Pancreas (tissue), 10 donors: ENCODE measurements around the gene CYGB. TPM values are rescaled to one million over a fixed set of nuclear protein-coding genes. Genes with fewer than 3 reads are reported as not detected.
"Not testable (repeated sequence)": the region's sequence is repeated elsewhere in the genome, so short reads cannot be mapped to it uniquely, and the experiment has no call there.

Experiments used
- ATAC-seq, 4 donors: fragments of 200-7000 bp; cut with Tn5 transposase; one replicate each; pipeline versions ENCODE4 v1.8.0 to v1.9.1; 2020; ENCODE audit warnings: mild to moderate bottlenecking in 4 of 4, moderate library complexity in 4 of 4
- DNase-seq, 6 donors: peaks; one replicate each; pipeline ENCODE4 v3.0.0-alpha.2; 2020
- FAIRE-seq: peaks from 2 replicates; lab custom pipeline; 2012; peaks lifted over from hg19 to GRCh38; lab: Jason Lieb, UNC
- H3K27ac ChIP-seq, 4 donors: fragments of 200-600 bp; sonication (generic); 1 replicate in 3 of 4; 2 replicates in 1 of 4; pipeline versions ENCODE4 v1.5.0 to v1.8.0; 2020
- H3K27me3 ChIP-seq, 4 donors: fragments of 200-600 bp; one replicate each; pipeline ENCODE4 v1.8.0; 2021
- H3K36me3 ChIP-seq, 3 donors: fragments of 200-600 bp; sonication (generic) in 1 of 3; one replicate each; pipeline versions ENCODE4 v1.5.0 to v1.8.0; 2020 to 2021
- H3K4me1 ChIP-seq, 3 donors: fragments of 200-600 bp; one replicate each; pipeline ENCODE4 v1.8.0; 2021
- H3K4me3 ChIP-seq, 4 donors: fragments of 200-600 bp; sonication (generic) in 2 of 4; one replicate each; pipeline versions ENCODE4 v1.5.0 to v1.8.0; 2020 to 2021
- H3K9me3 ChIP-seq, 4 donors: fragments of 200-600 bp; one replicate each; pipeline ENCODE4 v1.8.0; 2021
- CTCF ChIP-seq, 4 donors: fragments of 200-600 bp; sonication (generic) in 3 of 4; IDR thresholded peaks; one replicate each; pipeline versions ENCODE4 v1.5.0 to v1.8.0; 2021; ENCODE audit warnings: antibody characterized with exemption in 4 of 4
- WGBS, 2 donors: extraction: QIAGEN DNeasy Blood & Tissue Kit; methylation state at CpG; one replicate each; pipeline ENCODE4 v1.1.7; 2013; 5-methylcytosine and 5-hydroxymethylcytosine counted together
- intact Hi-C, 3 donors: fragments of 100-400 bp; cut with DNase I; formaldehyde crosslinking; loops; one replicate each; pipeline versions ENCODE4 v1.11.1 to v1.14.2; 2022
- polyA plus RNA-seq, 2 donors: library from polyadenylated mRNA; stranded (reverse); fragments of 200-250 nt; gene quantifications; one replicate each; pipeline ENCODE4 v1.2.3, GENCODE V29; 2013
- total RNA-seq, 6 donors: library from RNA; stranded (reverse); fragmentation: NEBNext Ultra II Directional in 4 of 6; extraction: Animal tissue kit (Norgen Biotek cat#: 25700) in 4 of 6; gene quantifications; one replicate each; pipeline versions ENCODE4 v1.2.1 to v1.2.4, GENCODE V29; 2021 to 2023
- donor health status: healthy with polysubstance abuse.
- donor health status: DM: no; HTN: no; CAD: no; lungs with moderate emphysema.
- donor health status: DM: no; HTN: no; CAD: no.
- donor health status: control.
- donor health status: control.
- donor health status: Bipolar disorder and iron deficiency.
- donor health status: DM: yes; HTN: yes; CAD: no.
- donor health status: DM: no; HTN: no; CAD: no.
- donor health status: DM: no; HTN: no; CAD: no.
- donor health status: DM: yes; HTN: yes; CAD: no.

Gene CYGB
- total and polyA plus RNA-seq, 8 donors, result 2.6 to 15.7 (median 8.2) TPM

DNA sequence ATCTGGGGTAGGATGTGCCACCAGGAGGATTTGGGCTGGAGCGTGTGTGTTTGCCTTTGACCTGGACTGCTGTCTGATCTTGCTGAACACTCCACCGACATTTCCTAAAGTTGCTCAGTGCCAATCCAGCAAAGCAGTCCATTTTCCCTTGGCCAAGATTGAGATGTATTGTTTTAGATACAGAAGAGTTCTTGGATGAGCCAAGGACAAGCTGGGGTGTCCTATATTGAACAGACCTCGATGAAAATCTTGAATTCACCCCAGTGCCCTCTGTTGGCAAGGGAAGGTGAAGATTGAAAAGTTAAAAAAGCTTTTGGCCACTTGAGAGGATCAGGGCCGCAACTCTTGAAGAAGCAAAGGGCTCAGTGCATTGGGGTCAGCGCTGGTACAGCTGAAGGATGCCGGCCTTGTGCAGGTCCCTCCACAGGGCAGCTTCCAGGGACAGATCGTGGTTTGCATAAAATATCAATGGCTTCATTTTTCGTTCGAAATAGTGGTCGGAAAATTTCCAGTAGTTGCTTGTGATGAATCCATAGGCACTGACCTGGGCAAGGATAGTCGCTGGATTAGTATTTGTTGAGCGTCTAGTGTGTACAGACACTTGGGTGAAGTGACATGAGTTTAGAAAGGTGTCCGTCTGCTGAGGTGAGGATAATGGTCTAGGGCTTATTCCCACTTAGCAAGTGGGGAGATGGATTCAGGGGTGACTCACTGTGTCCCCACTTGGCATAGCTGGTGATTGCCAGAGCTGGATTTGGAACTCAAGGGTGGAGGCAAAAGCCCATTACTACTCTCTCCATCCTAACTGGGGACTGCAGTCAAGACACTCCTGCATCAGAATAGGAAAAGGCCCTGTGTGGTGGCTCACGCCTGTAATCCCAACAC lies 28.5 kb upstream of the CYGB start:
- no peak overlapping the region for H3K4me3 ChIP-seq
- no peaks in the 10 kb centered on the region for H3K9me3 ChIP-seq
- H3K36me3 ChIP-seq, result peaks cover 3 to 24% (median 8%) of the 10 kb centered on the region in 3 donors
- peaks cover 9 to 25% (median 9%) of the 10 kb centered on the region in 3 donors for H3K4me1 ChIP-seq
- intact Hi-C loops, result no loop called here
- H3K27me3 ChIP-seq, result no peaks in the 10 kb centered on the region
- ATAC-seq (no peak), DNase-seq (no peak), FAIRE-seq (no peak)
- no peak for TF ChIP-seq CTCF (IDR thresholded peaks at IDR 0.05)
- 93 to 95% methylated on average over 14 of the region's 14 CpGs for WGBS, 2 donors
- peak overlapping the region in 1 of 4 donors; percentile 12 for H3K27ac ChIP-seq

DNA sequence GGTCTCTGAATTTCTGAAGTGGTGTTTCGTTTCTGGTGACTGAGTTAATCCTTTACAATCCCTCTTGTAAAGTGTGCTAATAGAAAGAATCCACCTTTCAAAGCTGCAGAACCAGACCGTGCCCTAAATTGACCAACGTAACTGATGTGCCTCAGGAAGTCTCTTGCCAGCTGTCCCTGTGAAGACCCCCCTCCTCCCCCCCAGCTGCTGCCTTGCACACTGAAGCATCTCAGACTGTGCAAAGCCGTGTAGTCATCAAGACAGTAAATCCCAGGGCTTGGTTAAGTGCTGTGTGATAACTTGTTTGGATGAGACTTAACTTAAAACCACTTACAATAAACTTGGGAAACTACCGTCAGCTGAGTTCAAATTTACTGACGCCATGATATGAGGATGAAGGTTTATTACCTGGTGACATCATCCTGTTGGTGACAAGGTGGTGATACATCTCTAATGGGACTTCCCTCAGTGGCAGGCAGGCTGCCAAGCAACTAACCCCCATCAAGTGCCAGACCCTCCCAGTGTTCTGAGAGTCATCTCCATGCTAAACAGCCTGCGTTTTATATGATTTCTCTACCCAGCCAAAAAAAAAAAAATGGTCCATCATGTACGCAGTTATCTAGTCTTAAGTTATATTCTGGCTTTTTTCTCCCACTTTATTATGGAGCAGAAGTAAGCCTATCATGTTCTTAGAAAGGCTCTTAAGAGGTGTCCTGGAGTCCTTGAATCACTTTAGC lies 27.6 kb upstream of the CYGB start:
- H3K4me3 ChIP-seq, intact Hi-C loops, H3K27me3 ChIP-seq, FAIRE-seq, H3K9me3 ChIP-seq, ATAC-seq, DNase-seq: not testable (repeated sequence)
- peak overlapping the region in 1 of 4 donors; percentile 22 for H3K27ac ChIP-seq
- peaks cover 3 to 24% (median 8%) of the 10 kb centered on the region in 3 donors for H3K36me3 ChIP-seq
- 72 to 79% methylated on average over 8 of the region's 8 CpGs for WGBS, 2 donors
- peaks cover 12 to 33% (median 12%) of the 10 kb centered on the region in 3 donors for H3K4me1 ChIP-seq

DNA sequence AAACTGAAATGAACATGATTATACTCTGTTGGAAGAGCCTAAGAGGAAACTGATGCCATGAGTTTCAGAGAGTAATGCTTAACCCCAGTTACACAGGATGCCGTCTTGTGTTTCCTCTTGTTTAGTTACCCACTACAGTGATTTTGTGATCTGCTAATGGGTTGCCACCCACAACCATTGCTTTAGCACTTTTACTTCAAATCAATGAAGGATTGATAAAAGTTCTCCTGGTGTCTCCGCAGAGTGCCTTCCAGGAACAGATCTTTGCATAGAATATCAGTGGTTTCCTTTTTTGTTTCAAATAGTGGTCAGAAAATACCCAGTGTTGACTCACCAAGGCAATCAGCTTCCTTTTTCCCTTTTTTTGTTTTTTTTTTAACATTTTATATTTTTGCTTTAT lies 25.9 kb upstream of the CYGB start:
- 79 to 91% methylated on average over 2 of the region's 2 CpGs for WGBS, 2 donors
- H3K4me1 ChIP-seq, result peaks cover 16 to 49% (median 23%) of the 10 kb centered on the region in 3 donors
- H3K4me3 ChIP-seq, FAIRE-seq, H3K9me3 ChIP-seq, ATAC-seq, DNase-seq, H3K27me3 ChIP-seq, H3K27ac ChIP-seq, intact Hi-C loops: not testable (repeated sequence)
- peaks cover 3 to 24% (median 8%) of the 10 kb centered on the region in 3 donors for H3K36me3 ChIP-seq

GRCh38 chr17:76562734-76563148 lies 25.2 kb upstream of the CYGB start:
- intact Hi-C loops, result no loop called here
- Histone ChIP-seq H3K27ac (peak overlapping the region in 1 of 4 donors; percentile 8), H3K4me3 (no peak overlapping the region)

GRCh38 chr17:76561799-76562268 lies 24.3 kb upstream of the CYGB start:
- H3K36me3 ChIP-seq, result peaks cover 3 to 24% (median 8%) of the 10 kb centered on the region in 3 donors
- FAIRE-seq (no peak), ATAC-seq (peak in 1 of 4 donors; percentile 14), DNase-seq (no peak)
- intact Hi-C loops, result no loop called here
- H3K4me3 ChIP-seq, result no peak overlapping the region
- no peaks in the 10 kb centered on the region for H3K9me3 ChIP-seq
- H3K27me3 ChIP-seq, result no peaks in the 10 kb centered on the region
- H3K4me1 ChIP-seq, result peaks cover 7 to 42% (median 23%) of the 10 kb centered on the region in 3 donors
- TF ChIP-seq CTCF (IDR thresholded peaks at IDR 0.05), result no peak
- WGBS, 2 donors, result 51 to 66% methylated on average over 5 of the region's 5 CpGs
- peak overlapping the region in 2 of 4 donors; percentile 58 to 59 for H3K27ac ChIP-seq

More at GRCh38 chr17:76562734-76563148, 25.2 kb upstream of the CYGB start:
- H3K27me3 ChIP-seq, result no peaks in the 10 kb centered on the region
- ATAC-seq, result peak in 1 of 4 donors; percentile 4
- FAIRE-seq, result no peak
- 80 to 89% methylated on average over 6 of the region's 6 CpGs for WGBS, 2 donors
- no peaks in the 10 kb centered on the region for H3K9me3 ChIP-seq
- no peak for TF ChIP-seq CTCF (IDR thresholded peaks at IDR 0.05)
- H3K36me3 ChIP-seq, result peaks cover 3 to 24% (median 8%) of the 10 kb centered on the region in 3 donors
- H3K4me1 ChIP-seq, result peaks cover 16 to 49% (median 23%) of the 10 kb centered on the region in 3 donors
- DNase-seq, result no peak
